ENCODE data around the gene PTPN18. TPM values are rescaled to one million over a fixed set of nuclear protein-coding genes. Genes with fewer than 3 reads are reported as not detected.

PTPN18 gene
- total RNA-seq, 1 experiment from 2014 or later: 33.8 TPM

Small RNA genes lying within 50 kb of the gene (small RNA-seq; reads per million reads assigned to genes)
- gene AC132479.1: 0 reads per million in 2 experiments

Other genes with a start within 250 kb of the PTPN18 start
- gene POTEF, start 226.8 kb upstream of the PTPN18 start, total RNA-seq (2014; rRNA removed; shearing (Covaris generic)): not detected in 2 replicates
- gene CCDC74B, start 210.9 kb upstream of the PTPN18 start, total RNA-seq (2014; rRNA removed; shearing (Covaris generic)): 5.5 and 6.6 TPM in 2 replicates
- 35.2 and 36.6 TPM in 2 replicates for gene SMPD4, start 174.5 kb upstream of the PTPN18 start, total RNA-seq (2014; rRNA removed; shearing (Covaris generic))
- gene MZT2B, start 173.8 kb upstream of the PTPN18 start, total RNA-seq (2014; rRNA removed; shearing (Covaris generic)): 169 and 202 TPM in 2 replicates
- gene TUBA3E, start 157.6 kb upstream of the PTPN18 start, total RNA-seq (2014; rRNA removed; shearing (Covaris generic)): not detected in 2 replicates
- 120 and 138 TPM in 2 replicates for gene IMP4, start 13.2 kb upstream of the PTPN18 start, total RNA-seq (2014; rRNA removed; shearing (Covaris generic))
- gene POTEI, start 153.3 kb downstream of the PTPN18 start, total RNA-seq (2014; rRNA removed; shearing (Covaris generic)): not detected in 2 replicates
- not detected in 2 replicates for gene CFC1B, start 165.2 kb downstream of the PTPN18 start, total RNA-seq (2014; rRNA removed; shearing (Covaris generic))
- gene CFC1, start 243.5 kb downstream of the PTPN18 start, total RNA-seq (2014; rRNA removed; shearing (Covaris generic)): not detected in 2 replicates

Data from NCI-H460 (cell line).